Neural cell (in vitro differentiated cells): ENCODE results near the gene COL4A4. TPM values are rescaled to one million over a fixed set of nuclear protein-coding genes. Genes with fewer than 3 reads are reported as not detected.

ENCODE experiments used
- H2AFZ ChIP-seq: fragments of 200-600, 300-800 bp; sonication (generic), shearing (Covaris generic); 2 replicates; pipeline ENCODE4 v1.6.0; 2014; ENCODE audit warnings: low read depth, mild to moderate bottlenecking, antibody characterized with exemption, low read length, moderate library complexity
- H3F3A ChIP-seq: fragments of 200-600 bp; shearing (Covaris generic); 2 replicates; pipeline ENCODE4 v1.6.1; 2016; ENCODE audit warnings: mild to moderate bottlenecking, moderate library complexity, mixed read lengths, antibody characterized with exemption, low read length; ENCODE audit not compliant: insufficient read depth, poor library complexity, severe bottlenecking
- H3K27ac ChIP-seq: fragments of 200-600, 300-800 bp; sonication (generic), shearing (Covaris generic); 2 replicates; pipeline ENCODE4 v1.5.1; 2014; ENCODE audit warnings: mild to moderate bottlenecking, low read length, moderate library complexity
- H3K27me3 ChIP-seq: fragments of 300-800, 200-600 bp; sonication (generic), shearing (Covaris generic); 2 replicates; pipeline ENCODE4 v1.6.0; 2014; ENCODE audit warnings: mild to moderate bottlenecking, low read depth, low read length, moderate library complexity; ENCODE audit not compliant: insufficient read depth
- H3K36me3 ChIP-seq: fragments of 300-800, 200-600 bp; sonication (generic), shearing (Covaris generic); 2 replicates; pipeline ENCODE4 v1.5.1; 2014; ENCODE audit warnings: mild to moderate bottlenecking, antibody characterized with exemption, low read length, moderate library complexity; ENCODE audit not compliant: insufficient read depth
- H3K4me2 ChIP-seq: fragments of 300-800, 200-600 bp; sonication (generic), shearing (Covaris generic); 2 replicates; pipeline ENCODE4 v1.6.0; 2014; ENCODE audit warnings: mild to moderate bottlenecking, low read length
- H3K4me3 ChIP-seq: fragments of 300-800, 200-600 bp; sonication (generic), shearing (Covaris generic); 2 replicates; pipeline ENCODE4 v1.5.1; 2014; ENCODE audit warnings: mild to moderate bottlenecking, low read length, moderate library complexity
- H3K79me2 ChIP-seq: fragments of 200-600 bp; shearing (Covaris generic); replicated peaks from 2 replicates; pipeline ENCODE4 v1.6.0; 2014; ENCODE audit warnings: mild to moderate bottlenecking, low read length, moderate library complexity; ENCODE audit not compliant: insufficient read depth
- H3K9ac ChIP-seq: fragments of 300-800, 200-600 bp; sonication (generic), shearing (Covaris generic); 2 replicates; pipeline ENCODE4 v1.6.1; 2016; ENCODE audit warnings: mild to moderate bottlenecking, low read length, mixed read lengths
- H3K9me2 ChIP-seq: fragments of 200-600 bp; shearing (Covaris generic); 2 replicates; pipeline ENCODE4 v1.6.1; 2016; ENCODE audit warnings: mild to moderate bottlenecking, low read length, mixed read lengths; ENCODE audit not compliant: insufficient read depth
- H3K9me3 ChIP-seq: fragments of 200-600, 300-800 bp; sonication (generic), shearing (Covaris generic); 2 replicates; pipeline ENCODE4 v1.6.1; 2016; ENCODE audit warnings: mild to moderate bottlenecking, mixed run types, low read length, moderate library complexity, mixed read lengths
- H4K20me1 ChIP-seq: fragments of 200-600 bp; shearing (Covaris generic); 2 replicates; pipeline ENCODE4 v1.6.1; 2016; ENCODE audit warnings: mild to moderate bottlenecking, mixed run types; ENCODE audit not compliant: insufficient read depth
- EP300 ChIP-seq: fragments of 450-650 bp; conservative IDR thresholded peaks from 2 replicates; pipeline ENCODE4 v1.6.1; 2014; ENCODE audit warnings: antibody characterized with exemption, mild to moderate bottlenecking, moderate library complexity; ENCODE audit not compliant: poor library complexity, severe bottlenecking
- EZH2 ChIP-seq: fragments of 200-600, 300-800 bp; shearing (Covaris generic), sonication (generic); IDR thresholded peaks from 2 replicates; pipeline ENCODE4 v1.6.1; 2014; ENCODE audit warnings: antibody characterized with exemption, low read length, borderline replicate concordance, mild to moderate bottlenecking; ENCODE audit not compliant: insufficient read depth, poor library complexity, severe bottlenecking
- MXI1 ChIP-seq: fragments of 450-650 bp; conservative IDR thresholded peaks from 2 replicates; pipeline ENCODE4 v1.6.1; 2014; ENCODE audit warnings: antibody characterized with exemption, mild to moderate bottlenecking; ENCODE audit not compliant: poor library complexity, severe bottlenecking
- POLR2AphosphoS5 ChIP-seq: IDR thresholded peaks from 2 replicates; pipeline ENCODE4 v1.6.1; 2012
- RAD21 ChIP-seq: fragments of 450-650 bp; conservative IDR thresholded peaks from 2 replicates; pipeline ENCODE4 v1.6.1; 2014; ENCODE audit warnings: antibody characterized with exemption, mild to moderate bottlenecking, moderate library complexity
- SMC3 ChIP-seq: fragments of 450-650 bp; conservative IDR thresholded peaks from 2 replicates; pipeline ENCODE4 v1.6.1; 2014; ENCODE audit warnings: antibody characterized with exemption, mild to moderate bottlenecking, moderate library complexity; ENCODE audit not compliant: poor library complexity
- TAF1 ChIP-seq: IDR thresholded peaks from 2 replicates; pipeline ENCODE4 v1.6.1; 2012; ENCODE audit warnings: low read depth
- polyA plus RNA-seq: library from polyadenylated mRNA; depleted of rRNA; stranded (reverse); fragments of >200 nt; gene quantifications from 2 replicates; pipeline ENCODE4 v1.2.3, GENCODE V29; 2014
- TF ChIP-seq, protein P1 (sequence below): fragments of 450-650 bp; IDR thresholded peaks from 2 replicates; pipeline ENCODE4 v1.5.1; 2014; ENCODE audit warnings: antibody characterized with exemption, mild to moderate bottlenecking, moderate library complexity; ENCODE audit not compliant: poor library complexity, severe bottlenecking
- TF ChIP-seq, protein P2 (sequence below): IDR thresholded peaks from 2 replicates; pipeline ENCODE4 v1.6.1; 2012; ENCODE audit warnings: borderline replicate concordance

COL4A4 gene
- polyA plus RNA-seq, 1 donor from 2014 or later = 0.35 TPM

DNA sequence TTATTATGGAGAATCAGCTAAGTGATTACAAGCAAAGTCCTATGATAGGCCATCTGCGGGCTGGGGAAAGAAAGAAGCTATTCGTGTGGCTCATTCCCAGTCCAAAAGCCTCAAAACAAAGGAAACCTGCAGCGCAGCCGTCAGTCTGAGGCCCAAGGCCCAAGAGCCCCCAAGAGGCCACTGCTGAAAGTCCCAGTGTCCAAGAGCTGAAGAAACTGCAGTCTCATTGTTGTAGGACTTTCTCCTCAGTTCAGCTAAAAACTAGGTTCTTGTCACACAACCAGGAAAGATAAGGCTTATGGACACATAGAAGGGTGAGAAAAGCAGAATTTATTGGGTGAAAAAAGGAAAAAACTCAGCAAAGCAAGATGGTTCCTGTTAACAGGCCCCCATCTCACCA, 185.0 kb downstream of the COL4A4 start:
- H3K9me2 ChIP-seq = no peaks in the 10 kb centered on the region
- no peak overlapping the region for H2AFZ ChIP-seq
- no peaks in the 10 kb centered on the region for H3K9me3 ChIP-seq
- H3K27ac ChIP-seq = no peak overlapping the region
- no peaks in the 10 kb centered on the region for H4K20me1 ChIP-seq
- peaks cover 5% of the 10 kb centered on the region for H3K36me3 ChIP-seq
- TF ChIP-seq, protein P1, sequence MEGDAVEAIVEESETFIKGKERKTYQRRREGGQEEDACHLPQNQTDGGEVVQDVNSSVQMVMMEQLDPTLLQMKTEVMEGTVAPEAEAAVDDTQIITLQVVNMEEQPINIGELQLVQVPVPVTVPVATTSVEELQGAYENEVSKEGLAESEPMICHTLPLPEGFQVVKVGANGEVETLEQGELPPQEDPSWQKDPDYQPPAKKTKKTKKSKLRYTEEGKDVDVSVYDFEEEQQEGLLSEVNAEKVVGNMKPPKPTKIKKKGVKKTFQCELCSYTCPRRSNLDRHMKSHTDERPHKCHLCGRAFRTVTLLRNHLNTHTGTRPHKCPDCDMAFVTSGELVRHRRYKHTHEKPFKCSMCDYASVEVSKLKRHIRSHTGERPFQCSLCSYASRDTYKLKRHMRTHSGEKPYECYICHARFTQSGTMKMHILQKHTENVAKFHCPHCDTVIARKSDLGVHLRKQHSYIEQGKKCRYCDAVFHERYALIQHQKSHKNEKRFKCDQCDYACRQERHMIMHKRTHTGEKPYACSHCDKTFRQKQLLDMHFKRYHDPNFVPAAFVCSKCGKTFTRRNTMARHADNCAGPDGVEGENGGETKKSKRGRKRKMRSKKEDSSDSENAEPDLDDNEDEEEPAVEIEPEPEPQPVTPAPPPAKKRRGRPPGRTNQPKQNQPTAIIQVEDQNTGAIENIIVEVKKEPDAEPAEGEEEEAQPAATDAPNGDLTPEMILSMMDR = no peak
- TF ChIP-seq, protein P2, sequence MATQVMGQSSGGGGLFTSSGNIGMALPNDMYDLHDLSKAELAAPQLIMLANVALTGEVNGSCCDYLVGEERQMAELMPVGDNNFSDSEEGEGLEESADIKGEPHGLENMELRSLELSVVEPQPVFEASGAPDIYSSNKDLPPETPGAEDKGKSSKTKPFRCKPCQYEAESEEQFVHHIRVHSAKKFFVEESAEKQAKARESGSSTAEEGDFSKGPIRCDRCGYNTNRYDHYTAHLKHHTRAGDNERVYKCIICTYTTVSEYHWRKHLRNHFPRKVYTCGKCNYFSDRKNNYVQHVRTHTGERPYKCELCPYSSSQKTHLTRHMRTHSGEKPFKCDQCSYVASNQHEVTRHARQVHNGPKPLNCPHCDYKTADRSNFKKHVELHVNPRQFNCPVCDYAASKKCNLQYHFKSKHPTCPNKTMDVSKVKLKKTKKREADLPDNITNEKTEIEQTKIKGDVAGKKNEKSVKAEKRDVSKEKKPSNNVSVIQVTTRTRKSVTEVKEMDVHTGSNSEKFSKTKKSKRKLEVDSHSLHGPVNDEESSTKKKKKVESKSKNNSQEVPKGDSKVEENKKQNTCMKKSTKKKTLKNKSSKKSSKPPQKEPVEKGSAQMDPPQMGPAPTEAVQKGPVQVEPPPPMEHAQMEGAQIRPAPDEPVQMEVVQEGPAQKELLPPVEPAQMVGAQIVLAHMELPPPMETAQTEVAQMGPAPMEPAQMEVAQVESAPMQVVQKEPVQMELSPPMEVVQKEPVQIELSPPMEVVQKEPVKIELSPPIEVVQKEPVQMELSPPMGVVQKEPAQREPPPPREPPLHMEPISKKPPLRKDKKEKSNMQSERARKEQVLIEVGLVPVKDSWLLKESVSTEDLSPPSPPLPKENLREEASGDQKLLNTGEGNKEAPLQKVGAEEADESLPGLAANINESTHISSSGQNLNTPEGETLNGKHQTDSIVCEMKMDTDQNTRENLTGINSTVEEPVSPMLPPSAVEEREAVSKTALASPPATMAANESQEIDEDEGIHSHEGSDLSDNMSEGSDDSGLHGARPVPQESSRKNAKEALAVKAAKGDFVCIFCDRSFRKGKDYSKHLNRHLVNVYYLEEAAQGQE = no peak
- TF ChIP-seq MXI1 = no peak
- no peak for TF ChIP-seq SMC3
- no peak overlapping the region for H3K4me3 ChIP-seq
- H3K79me2 ChIP-seq = no peaks in the 10 kb centered on the region
- no peaks in the 10 kb centered on the region for H3K27me3 ChIP-seq
- H3K9ac ChIP-seq = no peak overlapping the region
- H3K4me2 ChIP-seq = no peak overlapping the region
- H3F3A ChIP-seq = no peaks in the 10 kb centered on the region

DNA sequence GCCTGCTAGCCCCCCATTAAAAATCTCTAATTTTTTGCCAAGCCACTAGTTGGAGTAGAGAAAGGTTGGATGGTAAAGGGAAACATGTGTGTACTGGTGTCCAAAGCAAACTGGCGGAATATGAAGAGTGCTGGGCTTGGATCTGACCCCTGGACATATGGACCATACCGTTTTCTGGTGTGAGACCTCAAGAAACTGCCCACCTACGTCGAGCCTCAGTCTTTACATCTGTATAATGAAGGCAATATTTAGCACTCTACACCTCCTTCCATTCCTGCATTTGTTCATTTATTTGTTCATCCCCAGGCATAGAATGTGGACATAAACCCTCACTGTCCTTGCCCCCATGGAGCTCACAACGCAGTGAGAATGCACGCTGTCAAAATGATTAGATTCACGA, 185.7 kb downstream of the COL4A4 start:
- Histone ChIP-seq H2AFZ (no peak overlapping the region), H3K9ac (no peak overlapping the region), H3K9me2 (no peaks in the 10 kb centered on the region), H3K27ac (no peak overlapping the region), H3K4me3 (no peak overlapping the region), H4K20me1 (no peaks in the 10 kb centered on the region), H3K9me3 (no peaks in the 10 kb centered on the region), H3K27me3 (no peaks in the 10 kb centered on the region), H3K4me2 (no peak overlapping the region), H3F3A (no peaks in the 10 kb centered on the region), H3K79me2 (no peaks in the 10 kb centered on the region), H3K36me3 (peaks cover 5% of the 10 kb centered on the region)
- TF ChIP-seq TAF1 = no peak
- no peak for TF ChIP-seq RAD21
- no peak for TF ChIP-seq POLR2AphosphoS5
- TF ChIP-seq EP300 = no peak
- TF ChIP-seq, protein P2 = no peak
- TF ChIP-seq, protein P1 = no peak
- no peak for TF ChIP-seq EZH2
- TF ChIP-seq SMC3 = no peak
- no peak for TF ChIP-seq MXI1
